WERI-Rb-1 (cell line): ENCODE results near the gene C19orf81.

Source experiments
- DNase-seq: peaks from one replicate; pipeline ENCODE4 v3.0.0-alpha.2; 2020
- H3K27ac ChIP-seq: fragments of 250-450 bp; sonication (Bioruptor Pico); 2 replicates; pipeline ENCODE4 v1.5.1; 2020; ENCODE audit warnings: mild to moderate bottlenecking, moderate library complexity
- H3K27me3 ChIP-seq: fragments of 250-450 bp; sonication (Bioruptor Pico); 2 replicates; pipeline ENCODE4 v1.5.1; 2021; ENCODE audit warnings: mild to moderate bottlenecking, low read depth, moderate library complexity; ENCODE audit not compliant: insufficient read depth, severe bottlenecking
- H3K36me3 ChIP-seq: fragments of 250-450 bp; sonication (Bioruptor Pico); 2 replicates; pipeline ENCODE4 v1.5.1; 2020; ENCODE audit warnings: mild to moderate bottlenecking, moderate library complexity
- H3K4me3 ChIP-seq: 2 replicates; pipeline ENCODE4 v1.5.1; 2011; ENCODE audit warnings: low read depth, mild to moderate bottlenecking, control low read depth, low read length
- H3K9me3 ChIP-seq: fragments of 250-450 bp; sonication (Bioruptor Pico); 2 replicates; pipeline ENCODE4 v1.5.1; 2021; ENCODE audit warnings: mild to moderate bottlenecking, moderate library complexity; ENCODE audit not compliant: severe bottlenecking
- TF ChIP-seq, protein P1 (sequence below): IDR thresholded peaks from 2 replicates; pipeline ENCODE4 v1.5.1; 2011; ENCODE audit warnings: low read depth, mild to moderate bottlenecking, control low read depth, inconsistent platforms, low read length

The C19orf81 gene

DNA sequence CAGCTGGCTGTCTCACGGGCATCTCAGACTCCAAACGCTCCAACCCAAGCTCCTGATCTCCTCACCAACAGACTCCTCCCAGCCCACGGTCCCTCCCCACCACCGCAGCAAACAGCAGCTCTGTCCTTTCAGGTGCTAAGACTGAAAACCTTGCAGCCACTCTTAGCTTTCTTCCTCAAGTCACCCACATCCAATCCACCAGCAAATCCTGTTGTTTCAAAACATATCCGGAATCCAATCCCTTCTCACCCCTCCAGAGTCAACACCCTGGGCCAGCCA lies 20.8 kb downstream of the C19orf81 start:
- TF ChIP-seq, protein P1, sequence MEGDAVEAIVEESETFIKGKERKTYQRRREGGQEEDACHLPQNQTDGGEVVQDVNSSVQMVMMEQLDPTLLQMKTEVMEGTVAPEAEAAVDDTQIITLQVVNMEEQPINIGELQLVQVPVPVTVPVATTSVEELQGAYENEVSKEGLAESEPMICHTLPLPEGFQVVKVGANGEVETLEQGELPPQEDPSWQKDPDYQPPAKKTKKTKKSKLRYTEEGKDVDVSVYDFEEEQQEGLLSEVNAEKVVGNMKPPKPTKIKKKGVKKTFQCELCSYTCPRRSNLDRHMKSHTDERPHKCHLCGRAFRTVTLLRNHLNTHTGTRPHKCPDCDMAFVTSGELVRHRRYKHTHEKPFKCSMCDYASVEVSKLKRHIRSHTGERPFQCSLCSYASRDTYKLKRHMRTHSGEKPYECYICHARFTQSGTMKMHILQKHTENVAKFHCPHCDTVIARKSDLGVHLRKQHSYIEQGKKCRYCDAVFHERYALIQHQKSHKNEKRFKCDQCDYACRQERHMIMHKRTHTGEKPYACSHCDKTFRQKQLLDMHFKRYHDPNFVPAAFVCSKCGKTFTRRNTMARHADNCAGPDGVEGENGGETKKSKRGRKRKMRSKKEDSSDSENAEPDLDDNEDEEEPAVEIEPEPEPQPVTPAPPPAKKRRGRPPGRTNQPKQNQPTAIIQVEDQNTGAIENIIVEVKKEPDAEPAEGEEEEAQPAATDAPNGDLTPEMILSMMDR = no peak
- DNase-seq = no peak
- Histone ChIP-seq H3K27me3 (no peaks in the 10 kb centered on the region), H3K4me3 (no peak overlapping the region), H3K36me3 (peaks cover 16% of the 10 kb centered on the region), H3K9me3 (no peaks in the 10 kb centered on the region), H3K27ac (no peak overlapping the region)

DNA sequence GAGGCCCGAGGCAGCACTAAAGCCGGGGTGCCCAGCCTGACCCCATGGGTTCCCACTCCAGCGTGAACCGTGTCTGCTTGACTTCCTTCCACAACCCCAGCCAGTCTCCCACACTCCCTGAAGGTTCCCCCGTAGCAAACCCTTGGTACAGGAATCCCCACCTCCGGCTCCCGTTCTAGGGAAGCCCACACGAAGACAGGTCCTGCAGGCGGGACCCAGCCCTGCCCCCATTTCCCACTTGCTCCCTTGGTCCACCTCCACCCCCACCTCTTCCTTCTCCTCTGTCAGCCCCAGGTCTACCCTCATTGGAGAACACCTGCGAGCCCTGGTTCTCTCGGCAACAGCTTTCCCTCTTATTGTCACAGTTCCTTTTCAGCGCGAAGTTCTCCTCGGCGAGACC lies 23.9 kb downstream of the C19orf81 start:
- no peaks in the 10 kb centered on the region for H3K27me3 ChIP-seq
- no peak overlapping the region for H3K27ac ChIP-seq
- H3K4me3 ChIP-seq = no peak overlapping the region
- H3K36me3 ChIP-seq = peaks cover 23% of the 10 kb centered on the region
- TF ChIP-seq, protein P1 = no peak
- no peaks in the 10 kb centered on the region for H3K9me3 ChIP-seq
- DNase-seq = no peak

DNA sequence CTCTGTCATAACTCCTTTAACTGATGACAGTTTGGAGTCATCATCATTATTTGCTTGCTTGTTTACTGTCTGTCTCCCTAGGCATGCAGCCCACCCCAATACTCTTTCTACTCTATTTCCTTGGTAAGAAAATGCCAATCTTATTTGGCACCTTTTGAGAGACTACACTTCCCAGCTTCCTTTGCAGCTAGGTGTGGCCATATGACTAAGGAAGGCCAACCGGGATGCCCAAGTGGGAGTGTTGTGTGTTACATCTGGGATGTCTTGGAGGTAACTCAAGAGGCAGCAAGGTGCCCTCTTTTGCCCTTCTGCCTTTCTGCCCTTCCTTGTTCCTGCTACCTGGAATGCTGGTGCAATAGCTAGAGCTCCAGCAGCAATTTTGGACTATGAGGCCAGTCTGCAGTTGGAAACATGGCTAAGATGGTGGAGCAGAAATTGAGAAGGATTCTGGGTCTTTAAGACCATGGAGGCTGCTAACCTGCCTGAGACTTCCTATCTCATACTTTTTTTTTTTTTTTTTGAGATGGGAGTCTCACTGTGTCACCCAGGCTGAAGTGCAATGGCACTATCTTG lies 27.5 kb downstream of the C19orf81 start:
- TF ChIP-seq, protein P1 = no peak
- Histone ChIP-seq H3K4me3 (no peak overlapping the region), H3K27me3 (no peaks in the 10 kb centered on the region), H3K27ac (no peak overlapping the region), H3K9me3 (no peaks in the 10 kb centered on the region), H3K36me3 (peaks cover 13% of the 10 kb centered on the region)
- DNase-seq = no peak

DNA sequence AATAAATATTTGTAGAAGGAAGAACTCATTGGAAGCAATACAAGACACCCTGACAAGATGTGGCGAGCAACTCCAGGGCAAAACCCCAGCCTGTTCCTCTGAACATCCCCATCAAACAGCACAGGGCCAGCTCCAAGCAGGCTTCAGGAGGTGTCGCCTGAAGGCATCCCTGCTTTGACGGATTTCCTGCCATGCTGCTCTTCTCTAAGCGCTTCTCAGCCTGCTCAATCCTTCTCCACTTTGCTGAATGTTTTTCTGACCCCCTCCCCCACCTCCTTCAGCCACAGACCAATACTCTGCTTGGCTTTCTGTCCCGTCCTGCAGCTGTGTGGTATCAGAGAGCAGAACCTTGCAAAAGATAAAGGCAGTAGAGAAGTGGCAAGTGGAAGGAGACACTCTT lies 28.4 kb downstream of the C19orf81 start:
- Histone ChIP-seq H3K27me3 (no peaks in the 10 kb centered on the region), H3K4me3 (no peak overlapping the region), H3K9me3 (no peaks in the 10 kb centered on the region), H3K36me3 (peaks cover 11% of the 10 kb centered on the region), H3K27ac (no peak overlapping the region)
- no peak for DNase-seq
- TF ChIP-seq, protein P1 = no peak

DNA sequence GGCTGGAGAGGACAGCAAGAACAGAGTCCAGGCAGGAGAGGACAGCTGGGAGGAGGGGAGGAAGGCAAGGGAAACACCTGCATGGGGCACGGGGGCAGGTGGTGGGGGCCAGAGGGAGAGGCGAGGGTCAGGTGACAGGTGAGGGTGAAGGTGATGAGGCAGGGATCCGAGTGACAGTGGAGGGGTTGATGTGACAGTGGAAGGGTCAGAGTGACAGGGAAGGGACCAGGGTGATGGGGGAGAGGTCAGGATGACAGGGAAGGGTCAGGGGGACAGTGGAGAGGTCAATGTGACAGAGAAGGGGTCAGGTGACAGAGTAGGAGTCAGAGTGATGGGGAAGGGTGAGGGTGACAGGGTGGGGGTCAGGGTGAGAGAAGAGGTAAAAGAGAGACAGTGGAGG lies 29.1 kb downstream of the C19orf81 start:
- H3K4me3 ChIP-seq = no peak overlapping the region
- TF ChIP-seq, protein P1 = no peak
- no peaks in the 10 kb centered on the region for H3K27me3 ChIP-seq
- DNase-seq = no peak
- H3K9me3 ChIP-seq = no peaks in the 10 kb centered on the region
- peaks cover 11% of the 10 kb centered on the region for H3K36me3 ChIP-seq
- H3K27ac ChIP-seq = no peak overlapping the region
